Spinal cord (tissue), 10 donors: ENCODE results near the gene MAGI1. TPM values are rescaled to one million over a fixed set of nuclear protein-coding genes. Genes with fewer than 3 reads are reported as not detected.
A peak's percentile ranks its signal among the peaks of the same experiment; 100 is the strongest.

Experiments
- DNase-seq, 6 donors: peaks; one replicate each; pipeline versions ENCODE4 v3.0.0 to v3.0.0-alpha.2; 2013 to 2015; ENCODE audit warnings: low spot score in 6 of 6, low read depth in 4 of 6
- H3K27ac ChIP-seq: one replicate; pipeline ENCODE4 v1.5.1; 2013; ENCODE audit warnings: low read depth, low read length, control low read depth
- H3K27me3 ChIP-seq: one replicate; pipeline ENCODE4 v1.6.1; 2013; ENCODE audit warnings: low read length; ENCODE audit not compliant: control insufficient read depth, insufficient read depth
- H3K36me3 ChIP-seq: one replicate; pipeline ENCODE4 v1.6.1; 2013; ENCODE audit warnings: low read length; ENCODE audit not compliant: control insufficient read depth, insufficient read depth
- H3K4me1 ChIP-seq: one replicate; pipeline ENCODE4 v1.6.1; 2013; ENCODE audit warnings: low read length; ENCODE audit not compliant: control insufficient read depth, insufficient read depth
- H3K4me3 ChIP-seq: one replicate; pipeline ENCODE4 v1.5.1; 2013; ENCODE audit warnings: low read depth, low read length, control low read depth
- H3K9me3 ChIP-seq: one replicate; pipeline ENCODE4 v1.6.1; 2013; ENCODE audit warnings: low read length; ENCODE audit not compliant: control insufficient read depth, insufficient read depth
- WGBS: methylation state at CpG from one replicate; pipeline ENCODE4 v1.1.5; 2013; ENCODE audit warnings: missing lambda C conversion rate; ENCODE audit not compliant: insufficient coverage; 5-methylcytosine and 5-hydroxymethylcytosine counted together
- polyA plus RNA-seq, 2 donors: library from polyadenylated mRNA; unstranded; fragments of 120-200 nt; gene quantifications; one replicate each; pipeline ENCODE4 v1.2.1, GENCODE V29; 2013; ENCODE audit not compliant: insufficient read length in 2 of 2
- total RNA-seq, 2 donors: library from RNA; depleted of rRNA in 1 of 2; stranded (reverse); fragments of 120-200 nt in 1 of 2; fragments of >200 nt in 1 of 2; gene quantifications; one replicate each; pipeline versions ENCODE4 v1.2.3 to v1.2.4, GENCODE V29; 2013 to 2014
- donor health status: healthy.

The MAGI1 gene
- total and polyA plus RNA-seq, 4 donors = 41.5 to 86.3 (median 62.7) TPM

DNA sequence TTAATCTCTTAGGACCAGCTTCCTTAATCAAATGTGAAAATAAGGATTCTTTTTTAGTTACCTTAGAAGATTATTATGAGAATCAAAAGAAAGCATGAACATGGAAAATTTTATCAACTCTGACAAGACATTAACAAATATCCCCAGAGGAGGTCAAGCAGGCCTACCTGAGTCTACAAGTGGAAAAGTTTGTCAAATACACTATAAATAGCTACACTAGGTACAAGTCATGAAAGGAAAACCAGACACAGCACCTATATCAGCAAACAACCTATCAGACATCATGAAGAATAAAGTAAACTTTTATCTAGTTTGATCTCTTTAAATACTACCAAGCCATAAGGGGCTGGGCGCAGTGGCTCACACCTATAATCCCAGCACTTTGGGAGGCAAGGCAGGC lies 126.1 kb downstream of the MAGI1 start:
- Histone ChIP-seq H3K27ac (no peak overlapping the region), H3K4me3 (no peak overlapping the region), H3K27me3 (no peaks in the 10 kb centered on the region), H3K4me1 (no peaks in the 10 kb centered on the region), H3K36me3 (no peaks in the 10 kb centered on the region), H3K9me3 (no peaks in the 10 kb centered on the region)
- no peak for DNase-seq
- 100% methylated on average over 1 of the region's 1 CpG for WGBS

GRCh38 chr3:65908588-65908987 lies 130.1 kb downstream of the MAGI1 start:
- no peaks in the 10 kb centered on the region for H3K9me3 ChIP-seq
- DNase-seq = no peak
- no peak overlapping the region for H3K27ac ChIP-seq
- WGBS = 100% methylated on average over 3 of the region's 4 CpGs
- H3K36me3 ChIP-seq = no peaks in the 10 kb centered on the region
- H3K27me3 ChIP-seq = no peaks in the 10 kb centered on the region
- H3K4me3 ChIP-seq = no peak overlapping the region
- H3K4me1 ChIP-seq = no peaks in the 10 kb centered on the region

GRCh38 chr3:65907232-65908130 lies 131.2 kb downstream of the MAGI1 start:
- Histone ChIP-seq H3K4me1 (no peaks in the 10 kb centered on the region), H3K27ac (no peak overlapping the region), H3K9me3 (no peaks in the 10 kb centered on the region), H3K36me3 (no peaks in the 10 kb centered on the region), H3K27me3 (no peaks in the 10 kb centered on the region), H3K4me3 (no peak overlapping the region)
- no peak for DNase-seq
- WGBS = 74% methylated on average over 5 of the region's 9 CpGs

DNA sequence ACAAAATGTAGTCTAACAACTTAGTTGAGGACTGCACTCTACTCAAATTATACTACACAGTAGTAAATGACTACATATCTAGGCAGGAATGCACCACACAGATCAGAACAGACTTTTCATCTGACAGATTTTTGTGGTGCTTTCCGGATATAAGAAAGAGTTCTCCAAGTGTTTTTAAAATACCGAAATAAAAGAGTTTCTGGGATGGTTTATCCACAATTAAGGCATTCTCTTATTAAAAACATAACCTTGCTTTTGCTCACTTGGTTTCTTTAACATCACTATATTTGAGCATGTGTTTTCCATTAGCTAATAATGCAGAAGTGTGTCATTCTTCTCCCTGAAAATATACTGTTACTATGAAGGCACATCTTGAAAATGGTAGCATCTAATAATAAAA lies 132.9 kb downstream of the MAGI1 start:
- WGBS = no CpG with 5 or more reads among the region's 2 CpGs
- H3K4me1 ChIP-seq = no peaks in the 10 kb centered on the region
- H3K4me3 ChIP-seq = no peak overlapping the region
- no peaks in the 10 kb centered on the region for H3K27me3 ChIP-seq
- no peak for DNase-seq
- no peak overlapping the region for H3K27ac ChIP-seq
- no peaks in the 10 kb centered on the region for H3K9me3 ChIP-seq
- H3K36me3 ChIP-seq = no peaks in the 10 kb centered on the region

DNA sequence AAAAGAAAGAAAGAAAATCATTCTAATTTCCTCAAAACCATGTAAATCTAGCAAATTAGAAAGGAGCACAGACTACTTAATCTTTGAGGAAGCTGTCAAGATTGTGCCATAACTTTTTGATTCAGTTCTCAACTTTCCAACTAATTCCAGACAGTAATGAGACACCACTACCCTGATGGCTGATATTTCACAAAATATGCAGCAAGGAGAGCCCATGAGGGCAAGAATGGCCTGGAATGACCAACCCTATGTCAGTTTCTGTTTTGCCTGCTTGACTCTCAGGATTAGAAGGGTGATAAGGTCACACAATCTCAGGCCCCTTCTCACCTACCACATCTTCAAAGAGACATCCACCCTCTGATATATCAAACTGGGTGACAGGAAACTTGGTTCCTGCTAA lies 134.7 kb downstream of the MAGI1 start:
- DNase-seq = no peak

DNA sequence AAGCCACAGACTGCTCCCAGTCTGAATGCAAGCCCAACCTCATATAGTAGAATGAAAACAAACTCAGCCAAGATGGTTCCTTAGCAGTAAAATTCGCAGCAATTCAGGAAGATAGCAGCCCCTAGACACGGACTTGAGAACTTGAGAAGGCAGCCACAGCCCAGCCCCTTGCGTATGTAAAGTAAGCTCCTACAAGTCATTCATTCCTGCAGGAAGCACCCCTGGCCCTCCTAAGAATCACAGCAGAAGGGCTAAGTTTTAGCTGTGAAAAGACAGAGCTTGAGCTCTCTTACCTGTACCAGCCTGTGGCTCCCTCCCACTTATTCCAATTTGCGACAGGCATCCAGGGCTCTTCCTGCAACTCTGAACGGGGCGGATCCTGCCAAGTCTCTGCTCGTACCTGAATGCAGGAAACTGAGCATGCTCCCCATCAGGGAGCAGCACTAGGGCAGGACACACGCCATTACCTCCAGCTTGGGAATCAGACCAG lies 136.4 kb downstream of the MAGI1 start:
- H3K4me1 ChIP-seq = no peaks in the 10 kb centered on the region
- no peaks in the 10 kb centered on the region for H3K36me3 ChIP-seq
- H3K9me3 ChIP-seq = no peaks in the 10 kb centered on the region
- DNase-seq = peak in 1 of 6 donors; percentile 68
- no peak overlapping the region for H3K27ac ChIP-seq
- no peaks in the 10 kb centered on the region for H3K27me3 ChIP-seq
- 44% methylated on average over 7 of the region's 8 CpGs for WGBS
- H3K4me3 ChIP-seq = peak overlapping the region; percentile 7

More for the DNA sequence above, 134.7 kb downstream of the MAGI1 start:
- no peaks in the 10 kb centered on the region for H3K27me3 ChIP-seq
- H3K4me3 ChIP-seq = no peak overlapping the region
- H3K4me1 ChIP-seq = no peaks in the 10 kb centered on the region
- H3K36me3 ChIP-seq = no peaks in the 10 kb centered on the region
- H3K27ac ChIP-seq = no peak overlapping the region
- no peaks in the 10 kb centered on the region for H3K9me3 ChIP-seq

DNA sequence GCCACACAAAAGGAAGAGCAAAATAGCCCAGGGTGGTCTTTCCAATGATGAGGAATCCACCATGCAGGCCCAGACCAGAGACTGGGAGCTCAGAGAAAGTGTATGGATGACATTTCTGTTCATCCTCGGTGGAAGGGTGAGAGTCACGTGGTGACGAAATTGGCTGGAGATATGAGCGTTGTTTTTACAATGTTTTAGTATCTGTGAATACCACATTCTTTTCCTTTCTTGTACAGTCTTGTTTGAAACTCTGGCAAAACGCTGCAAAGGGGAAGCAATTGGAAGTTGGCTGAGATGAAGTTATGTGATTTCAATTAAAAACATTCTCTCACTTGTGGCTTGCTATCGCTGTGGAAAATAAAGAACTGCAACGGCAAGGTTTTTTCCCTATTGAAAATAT lies 137.5 kb downstream of the MAGI1 start:
- no peaks in the 10 kb centered on the region for H3K4me1 ChIP-seq
- WGBS = no CpG with 5 or more reads among the region's 7 CpGs
- no peaks in the 10 kb centered on the region for H3K27me3 ChIP-seq
- no peaks in the 10 kb centered on the region for H3K9me3 ChIP-seq
- H3K36me3 ChIP-seq = no peaks in the 10 kb centered on the region
- no peak overlapping the region for H3K27ac ChIP-seq
- peak in 1 of 6 donors; percentile 36 for DNase-seq
- no peak overlapping the region for H3K4me3 ChIP-seq

DNA sequence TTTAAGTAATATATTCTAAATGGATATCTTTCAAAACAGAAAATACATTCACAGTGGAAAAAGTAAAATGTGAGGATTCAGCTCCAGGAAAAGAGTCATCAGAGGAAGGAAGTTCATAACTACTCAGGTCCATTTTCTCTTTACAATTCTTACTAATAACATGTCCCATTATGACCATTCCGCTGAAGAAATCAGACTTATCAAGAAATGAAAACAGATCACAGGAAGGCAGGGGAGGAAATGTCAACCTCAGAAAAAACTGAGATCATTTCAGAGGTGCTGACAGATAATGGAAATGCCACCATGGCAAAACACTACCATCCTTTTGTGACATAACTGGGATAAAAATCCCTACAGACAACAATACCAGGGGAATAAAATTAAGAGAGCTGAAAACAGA lies 139.5 kb downstream of the MAGI1 start:
- Histone ChIP-seq H3K36me3 (no peaks in the 10 kb centered on the region), H3K4me1 (no peaks in the 10 kb centered on the region), H3K9me3 (no peaks in the 10 kb centered on the region), H3K27ac (no peak overlapping the region), H3K27me3 (no peaks in the 10 kb centered on the region), H3K4me3 (no peak overlapping the region)
- no CpG with 5 or more reads among the region's 1 CpG for WGBS
- no peak for DNase-seq

DNA sequence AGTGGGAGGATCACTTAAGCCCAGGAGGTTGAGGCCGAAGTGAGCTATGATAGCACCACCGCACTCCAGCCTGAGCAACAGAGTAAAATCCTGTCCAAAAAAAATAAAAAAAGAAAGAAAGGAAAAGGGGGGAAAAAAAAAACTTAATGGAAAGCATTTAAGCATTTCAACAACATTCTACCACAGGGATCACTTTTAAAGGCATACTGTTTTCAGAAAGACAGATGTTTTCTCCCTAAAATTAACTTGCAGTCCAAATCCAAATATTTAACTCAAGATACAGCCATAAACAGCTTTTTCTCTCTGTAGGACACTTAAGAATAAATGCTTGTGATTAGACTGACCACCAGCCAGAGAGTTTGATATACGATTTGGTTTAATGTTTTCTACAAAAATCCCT lies 141.0 kb downstream of the MAGI1 start:
- Histone ChIP-seq H3K27ac (no peak overlapping the region), H3K4me3 (no peak overlapping the region), H3K9me3 (no peaks in the 10 kb centered on the region), H3K36me3 (no peaks in the 10 kb centered on the region), H3K27me3 (no peaks in the 10 kb centered on the region), H3K4me1 (no peaks in the 10 kb centered on the region)
- WGBS = no CpG with 5 or more reads among the region's 3 CpGs
- no peak for DNase-seq

- WGBS = 88% methylated on average over 3 of the region's 6 CpGs
Measured at GRCh38 chr3:65896321-65896720, 142.4 kb downstream of the MAGI1 start.

More at GRCh38 chr3:65896321-65896720, 142.4 kb downstream of the MAGI1 start:
- no peaks in the 10 kb centered on the region for H3K9me3 ChIP-seq
- H3K27ac ChIP-seq = no peak overlapping the region
- H3K27me3 ChIP-seq = no peaks in the 10 kb centered on the region
- no peaks in the 10 kb centered on the region for H3K36me3 ChIP-seq
- H3K4me3 ChIP-seq = no peak overlapping the region
- no peaks in the 10 kb centered on the region for H3K4me1 ChIP-seq
- no peak for DNase-seq
